ENCODE measurements around the gene RPL10.
A peak's percentile ranks its signal among the peaks of the same experiment; 100 is the strongest.

RPL10 gene

GRCh38 chrX:154430916-154431315 is 32.7 kb downstream of the RPL10 start:
- no peak for DNase-seq (ENCODE audit: low spot score)

- no peak for DNase-seq (ENCODE audit: low spot score)
These were observed 33.2 kb downstream of the RPL10 start for GRCh38 chrX:154431341-154431740.

GRCh38 chrX:154432210-154432609 is 34.0 kb downstream of the RPL10 start:
- DNase-seq (ENCODE audit: low spot score): no peak

- no peak for DNase-seq (ENCODE audit: low spot score)
These were observed 35.4 kb downstream of the RPL10 start for GRCh38 chrX:154433605-154434004.

- DNase-seq (ENCODE audit: low spot score): no peak
These were observed 36.4 kb downstream of the RPL10 start for GRCh38 chrX:154434394-154435168.

DNA sequence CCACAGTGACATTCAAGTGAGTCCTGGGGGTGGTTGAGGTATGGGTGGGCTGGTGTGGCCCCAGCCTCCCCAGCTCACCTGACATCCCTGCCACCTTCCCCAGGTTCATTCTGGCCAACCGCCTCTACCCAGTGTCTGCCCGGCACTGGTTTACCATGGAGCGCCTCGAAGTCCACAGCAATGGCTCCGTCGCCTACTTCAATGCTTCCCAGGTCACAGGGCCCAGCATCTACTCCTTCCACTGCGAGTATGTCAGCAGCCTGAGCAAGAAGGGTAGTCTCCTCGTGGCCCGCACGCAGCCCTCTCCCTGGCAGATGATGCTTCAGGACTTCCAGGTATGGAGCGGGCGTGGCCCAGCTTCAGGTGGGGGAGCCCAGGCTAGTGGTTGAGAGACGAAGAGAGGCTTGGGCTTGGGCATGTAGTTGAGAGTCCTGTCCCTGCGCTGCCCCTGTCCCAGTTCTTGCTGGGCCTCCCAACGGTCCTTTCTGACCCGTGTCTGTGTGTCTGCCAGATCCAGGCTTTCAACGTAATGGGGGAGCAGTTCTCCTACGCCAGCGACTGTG is 37.1 kb downstream of the RPL10 start:
- DNase-seq (ENCODE audit: low spot score): no peak

GRCh38 chrX:154436374-154436982 is 38.3 kb downstream of the RPL10 start:
- no peak for DNase-seq (ENCODE audit: low spot score)

- DNase-seq (ENCODE audit: low spot score): peak; percentile 42
These were observed 39.0 kb downstream of the RPL10 start, which contains the start of gene GDI1 for GRCh38 chrX:154436983-154437752. TSS of gene GDI1 (plus strand) at chrX:154437154. CDS start at chrX:154437255, 101 bp downstream.

- no peak for DNase-seq (ENCODE audit: low spot score)
These were observed 40.1 kb downstream of the RPL10 start for GRCh38 chrX:154437971-154438893.

DNA sequence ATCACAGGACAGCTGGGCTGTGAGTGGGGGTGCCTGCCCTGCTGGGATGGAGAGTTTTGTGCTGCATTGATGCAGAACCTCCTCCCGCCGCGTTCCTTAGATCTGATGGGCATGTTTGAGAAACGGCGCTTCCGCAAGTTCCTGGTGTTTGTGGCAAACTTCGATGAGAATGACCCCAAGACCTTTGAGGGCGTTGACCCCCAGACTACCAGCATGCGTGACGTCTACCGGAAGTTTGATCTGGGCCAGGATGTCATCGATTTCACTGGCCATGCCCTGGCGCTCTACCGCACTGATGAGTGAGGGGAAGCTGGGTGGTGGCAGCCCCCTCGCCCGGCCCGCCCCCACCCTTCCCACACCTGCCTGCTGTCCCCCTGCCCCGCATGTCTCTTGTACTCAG is 41.7 kb downstream of the RPL10 start:
- DNase-seq (ENCODE audit: low spot score): no peak

- DNase-seq (ENCODE audit: low spot score): no peak
These were observed 42.6 kb downstream of the RPL10 start for GRCh38 chrX:154440623-154441357.

DNA sequence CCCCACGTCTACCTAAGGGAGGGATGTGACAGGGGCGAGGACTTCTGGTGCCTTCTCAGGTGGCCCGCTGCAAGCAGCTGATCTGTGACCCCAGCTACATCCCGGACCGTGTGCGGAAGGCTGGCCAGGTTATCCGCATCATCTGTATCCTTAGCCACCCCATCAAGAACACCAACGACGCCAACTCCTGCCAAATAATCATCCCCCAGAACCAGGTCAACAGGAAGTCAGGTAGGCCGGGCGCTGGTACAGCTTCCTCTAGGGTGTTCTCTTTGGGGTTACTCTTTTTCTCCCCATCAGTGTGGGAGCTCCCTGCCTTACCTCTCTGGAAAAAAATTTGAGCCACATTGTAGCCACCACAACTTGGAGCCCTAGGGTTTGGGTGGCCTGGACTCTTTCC is 43.4 kb downstream of the RPL10 start:
- no peak for DNase-seq (ENCODE audit: low spot score)

DNA sequence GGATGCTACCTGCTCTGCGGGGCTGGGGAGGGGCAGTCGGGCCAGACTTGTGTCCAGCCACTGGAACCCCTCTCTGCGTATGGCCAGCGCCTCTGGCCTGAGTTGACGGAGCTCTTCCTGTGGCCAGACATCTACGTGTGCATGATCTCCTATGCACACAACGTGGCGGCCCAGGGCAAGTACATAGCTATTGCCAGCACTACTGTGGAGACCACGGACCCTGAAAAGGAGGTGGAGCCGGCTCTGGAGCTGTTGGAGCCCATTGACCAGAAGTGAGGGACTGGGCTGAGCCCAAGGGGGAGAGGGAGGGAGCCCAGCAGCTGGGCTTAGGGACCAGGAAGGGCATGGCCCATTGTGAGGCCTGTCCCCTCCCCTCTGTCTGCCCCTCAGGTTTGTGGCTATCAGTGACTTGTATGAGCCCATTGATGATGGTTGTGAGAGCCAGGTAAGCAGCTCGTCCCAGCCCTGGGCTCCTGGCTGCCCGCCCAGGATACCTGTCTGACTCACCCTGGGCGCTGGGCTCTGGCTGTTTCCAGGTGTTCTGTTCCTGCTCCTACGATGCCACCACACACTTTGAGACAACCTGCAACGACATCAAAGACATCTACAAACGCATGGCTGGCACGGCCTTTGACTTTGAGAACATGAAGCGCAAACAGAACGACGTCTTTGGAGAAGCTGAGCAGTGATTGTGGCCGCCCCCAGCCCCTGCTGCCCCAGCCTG is 44.0 kb downstream of the RPL10 start:
- no peak for DNase-seq (ENCODE audit: low spot score)

GRCh38 chrX:154443479-154443910 is 45.3 kb downstream of the RPL10 start:
- DNase-seq (ENCODE audit: low spot score): no peak

DNA sequence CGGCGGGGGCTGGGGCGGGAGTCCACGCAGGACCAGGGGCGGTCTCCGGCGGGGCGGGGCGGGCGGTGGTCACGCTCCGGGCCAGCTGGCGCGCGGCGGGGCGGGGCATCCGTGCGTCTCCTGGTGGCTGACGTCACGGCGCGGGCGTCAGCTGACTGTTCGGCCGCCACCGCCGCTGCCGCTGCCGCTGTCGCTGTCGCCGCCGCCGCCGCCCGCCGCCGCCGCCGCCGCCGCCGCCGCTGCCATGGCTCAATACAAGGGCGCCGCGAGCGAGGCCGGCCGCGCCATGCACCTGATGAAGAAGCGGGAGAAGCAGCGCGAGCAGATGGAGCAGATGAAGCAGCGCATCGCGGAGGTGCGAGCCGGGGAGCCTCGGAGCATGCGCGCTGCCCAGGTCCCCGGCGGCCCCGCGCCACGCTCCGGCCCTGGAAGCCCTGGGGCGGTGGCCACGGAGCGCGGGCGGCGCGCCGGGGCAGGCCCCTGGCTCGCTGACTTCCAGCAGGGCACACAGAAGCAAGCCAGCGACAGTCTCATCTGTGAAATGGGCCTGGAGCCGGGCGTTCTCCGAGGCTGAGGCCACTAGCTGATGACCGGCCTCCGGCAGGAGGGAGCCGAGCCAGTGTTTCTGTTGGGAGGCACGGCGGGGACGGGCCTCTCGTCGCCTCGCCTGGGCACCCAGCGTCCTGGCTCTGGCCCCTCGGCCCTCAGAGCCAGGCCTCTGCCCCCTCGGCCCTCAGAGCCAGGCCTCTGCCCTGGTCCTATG is 46.0 kb downstream of the RPL10 start, which contains the start of gene FAM50A:
TSS of gene FAM50A (plus strand) at position 150 of the 763 bp plus-strand sequence. CDS start at position 245, 95 bp downstream.
- DNase-seq (ENCODE audit: low spot score): peak; percentile 36

GRCh38 chrX:154444755-154445246 is 46.6 kb downstream of the RPL10 start:
- DNase-seq (ENCODE audit: low spot score): no peak

GRCh38 chrX:154445776-154446175 is 47.6 kb downstream of the RPL10 start:
- no peak for DNase-seq (ENCODE audit: low spot score)

- no peak for DNase-seq (ENCODE audit: low spot score)
These were observed 48.3 kb downstream of the RPL10 start for GRCh38 chrX:154446430-154446829.

GRCh38 chrX:154448484-154448883 is 50.3 kb downstream of the RPL10 start:
- no peak for DNase-seq (ENCODE audit: low spot score)

Data from NAMALWA (cell line).